GM18868 (cell line): ENCODE results near the gene KCNK6.
"Not testable (repeated sequence)": the region's sequence is repeated elsewhere in the genome, so short reads cannot be mapped to it uniquely, and the experiment has no call there.

Experiments used
- ATAC-seq: cut with Tn5 transposase; IDR thresholded peaks from one replicate; pipeline ENCODE4 v1.9.1; 2021; ENCODE audit warnings: mild to moderate bottlenecking, moderate library complexity; ENCODE audit not compliant: unreplicated experiment

KCNK6 gene

DNA sequence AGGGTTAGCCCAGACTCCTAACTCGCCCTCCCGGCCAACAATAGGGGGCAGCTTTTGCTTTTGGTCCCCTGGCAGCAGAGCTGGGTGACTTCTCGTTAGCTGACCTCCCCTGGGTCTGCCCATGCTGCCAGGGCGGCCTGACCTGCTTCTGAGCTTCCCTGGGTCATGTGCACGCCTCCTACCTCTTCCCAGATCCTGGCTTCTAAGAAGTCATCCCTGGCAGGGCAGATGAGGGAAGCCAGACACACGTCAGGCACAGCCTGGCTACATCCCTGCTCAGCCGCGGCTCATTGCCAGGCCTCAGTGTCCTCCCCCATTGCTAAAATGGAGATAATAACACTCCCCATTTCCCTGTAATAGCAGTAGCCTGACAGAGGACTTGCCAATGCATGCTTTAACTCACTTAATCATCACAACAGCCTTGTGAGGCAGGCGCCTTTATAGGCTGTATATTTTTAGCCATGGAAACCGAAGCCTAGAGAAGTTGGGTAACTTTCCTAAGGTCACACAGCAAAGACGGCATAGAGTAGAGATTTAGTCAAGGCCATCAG, 2.1 kb downstream of the KCNK6 start:
- ATAC-seq = no peak

GRCh38 chr19:38323291-38323690, 3.6 kb downstream of the KCNK6 start:
- no peak for ATAC-seq

DNA sequence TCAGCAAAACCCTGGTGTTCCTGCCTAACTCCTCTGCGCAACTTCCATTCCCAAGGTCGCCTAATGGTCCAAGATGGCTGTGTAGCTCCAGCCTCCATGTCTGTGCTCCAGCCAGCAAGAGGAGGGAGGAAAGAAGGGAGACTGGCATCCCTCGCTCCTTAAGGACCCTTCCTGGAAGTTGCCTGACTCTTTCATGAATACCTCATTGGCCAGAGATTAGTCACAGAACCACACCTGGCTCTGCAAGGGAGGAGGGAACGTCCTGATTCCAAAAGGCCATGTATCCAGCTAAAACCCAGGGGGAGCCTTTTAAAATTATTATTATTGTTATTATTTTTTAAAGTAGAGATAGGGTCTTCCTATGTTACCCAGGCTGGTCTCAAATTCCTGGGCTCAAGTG, 4.8 kb downstream of the KCNK6 start:
- no peak for ATAC-seq

DNA sequence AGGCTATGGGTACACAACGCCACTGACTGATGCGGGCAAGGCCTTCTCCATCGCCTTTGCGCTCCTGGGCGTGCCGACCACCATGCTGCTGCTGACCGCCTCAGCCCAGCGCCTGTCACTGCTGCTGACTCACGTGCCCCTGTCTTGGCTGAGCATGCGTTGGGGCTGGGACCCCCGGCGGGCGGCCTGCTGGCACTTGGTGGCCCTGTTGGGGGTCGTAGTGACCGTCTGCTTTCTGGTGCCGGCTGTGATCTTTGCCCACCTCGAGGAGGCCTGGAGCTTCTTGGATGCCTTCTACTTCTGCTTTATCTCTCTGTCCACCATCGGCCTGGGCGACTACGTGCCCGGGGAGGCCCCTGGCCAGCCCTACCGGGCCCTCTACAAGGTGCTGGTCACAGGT, 6.9 kb downstream of the KCNK6 start:
- no peak for ATAC-seq

DNA sequence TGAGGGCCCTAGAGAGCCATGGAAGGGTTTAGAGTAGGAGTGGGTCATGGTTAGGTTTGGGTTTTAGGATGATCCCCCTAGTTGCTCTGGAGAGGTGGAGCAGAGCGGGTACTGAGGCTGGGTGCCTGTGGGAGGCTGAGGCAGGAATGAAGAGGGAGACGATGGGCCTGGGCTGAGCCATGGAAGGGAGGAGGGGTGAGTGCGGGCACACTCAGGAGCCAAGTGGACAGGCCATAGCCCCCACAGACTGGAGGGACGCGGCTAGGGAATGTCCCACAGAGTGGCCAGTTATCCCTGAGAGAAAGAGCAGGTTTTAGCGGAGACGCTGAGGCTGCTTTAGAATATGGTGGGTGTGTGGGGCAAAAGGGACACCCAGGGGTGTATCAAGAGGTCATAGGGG, 10.0 kb downstream of the KCNK6 start:
- no peak for ATAC-seq

GRCh38 chr19:38331728-38332127, 12.1 kb downstream of the KCNK6 start:
- no peak for ATAC-seq

DNA sequence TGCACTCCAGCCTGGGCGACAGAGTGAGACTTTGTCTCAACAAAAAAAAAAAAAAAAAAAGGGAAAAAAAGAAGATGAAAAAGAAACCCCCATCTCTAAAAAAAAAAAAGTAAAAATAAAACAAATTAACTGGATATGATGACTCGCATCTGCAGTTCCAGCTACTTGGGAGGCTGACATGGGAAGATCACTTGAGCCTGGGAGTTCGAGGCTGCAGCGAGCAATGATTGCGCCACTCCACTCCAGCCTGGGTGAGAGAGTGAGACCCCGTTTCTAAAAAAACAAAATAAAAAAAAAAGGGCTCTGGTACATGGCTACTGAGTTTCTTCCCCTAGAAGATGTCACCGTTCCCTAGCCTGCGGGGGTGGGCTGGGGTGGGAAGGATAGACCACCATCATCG, 13.6 kb downstream of the KCNK6 start:
- ATAC-seq = no peak

- ATAC-seq = peak; percentile 68
These were observed 16.4 kb downstream of the KCNK6 start for GRCh38 chr19:38335949-38336637.

DNA sequence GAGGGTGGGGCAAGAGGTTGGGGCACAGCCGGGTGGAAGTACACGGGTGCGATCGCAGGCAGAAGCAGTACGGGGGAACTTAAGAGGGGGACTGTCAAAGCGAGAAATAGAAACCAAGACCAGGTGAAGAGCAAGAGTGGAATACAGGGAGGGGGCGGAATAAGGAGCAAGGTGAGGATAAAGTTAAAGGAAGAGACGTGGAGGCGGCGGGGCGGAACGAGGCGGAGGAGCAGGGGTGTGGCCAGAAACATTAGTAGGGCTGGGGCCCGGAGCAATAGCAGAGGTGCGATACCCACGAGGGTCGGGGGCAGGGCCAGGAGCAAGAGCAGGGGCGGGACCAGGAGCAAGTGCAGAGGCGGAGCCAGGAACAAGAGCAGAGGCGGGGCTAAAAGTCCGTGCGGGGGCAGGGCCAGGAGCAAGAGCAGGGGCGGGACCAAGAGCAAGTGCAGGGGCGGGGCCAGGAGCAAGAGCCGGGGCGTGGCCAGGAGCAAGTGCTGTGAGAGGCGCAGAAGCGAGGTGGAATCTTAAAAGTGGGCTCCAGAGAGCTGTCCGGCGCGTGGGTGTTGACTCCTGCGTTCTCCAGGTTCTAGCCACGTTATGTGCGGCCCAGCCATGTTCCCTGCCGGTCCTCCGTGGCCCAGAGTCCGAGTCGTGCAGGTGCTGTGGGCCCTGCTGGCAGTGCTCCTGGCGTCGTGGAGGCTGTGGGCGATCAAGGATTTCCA, 17.2 kb downstream of the KCNK6 start:
- ATAC-seq = peak; percentile 49

DNA sequence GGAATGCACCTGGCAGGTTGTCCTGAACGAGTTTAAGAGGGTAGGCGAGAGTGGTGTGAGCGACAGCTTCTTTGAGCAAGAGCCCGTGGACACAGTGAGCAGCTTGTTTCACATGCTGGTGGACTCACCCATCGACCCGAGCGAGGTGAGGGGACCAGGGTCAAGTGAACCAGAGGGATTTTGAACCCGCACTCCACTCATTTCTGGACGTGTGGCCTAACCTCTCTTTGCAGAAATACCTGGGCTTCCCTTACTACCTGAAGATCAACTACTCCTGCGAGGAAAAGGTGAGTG, 17.7 kb downstream of the KCNK6 start:
- no peak for ATAC-seq

DNA sequence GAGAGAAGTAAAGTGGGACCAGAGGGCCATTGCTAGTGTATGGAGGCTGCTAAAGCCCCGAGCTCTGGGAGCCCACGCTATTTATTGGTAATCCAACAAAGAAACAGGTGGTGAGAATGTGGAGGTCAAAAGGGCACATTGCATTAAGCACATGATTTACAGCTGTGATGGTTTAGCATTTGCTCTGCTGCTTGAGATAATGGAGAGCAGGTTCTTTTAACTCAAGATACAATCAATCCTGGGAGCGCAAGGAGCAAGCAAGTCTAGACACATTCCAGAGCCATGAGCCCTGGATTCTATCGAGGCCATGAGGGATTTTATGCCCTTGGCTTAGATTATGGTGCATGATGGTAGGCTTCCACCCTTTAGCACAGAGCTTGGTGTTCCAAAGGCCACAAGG, 19.4 kb downstream of the KCNK6 start:
- not testable (repeated sequence) for ATAC-seq

DNA sequence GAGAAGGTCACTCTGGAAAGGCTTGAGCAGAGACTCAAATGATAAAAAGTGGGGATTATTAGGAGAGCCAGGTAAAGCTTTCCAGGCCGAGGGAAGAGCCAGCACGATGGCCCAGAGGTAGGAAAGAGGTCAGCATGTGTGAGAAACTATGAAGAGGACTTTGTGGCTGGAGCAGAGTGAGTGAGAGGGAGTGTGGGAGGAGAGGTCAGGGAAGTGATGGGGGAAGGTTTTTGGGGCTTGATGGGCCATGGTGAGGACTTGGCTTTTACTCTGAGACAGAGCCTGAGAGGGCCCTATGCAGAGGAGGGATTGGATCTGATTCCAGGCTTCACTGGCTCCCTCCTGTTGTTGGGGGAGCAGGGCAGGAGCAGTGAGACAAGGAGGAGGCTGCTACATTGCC, 21.3 kb downstream of the KCNK6 start:
- no peak for ATAC-seq

- ATAC-seq = no peak
These were observed 27.2 kb downstream of the KCNK6 start for GRCh38 chr19:38346837-38347236.

DNA sequence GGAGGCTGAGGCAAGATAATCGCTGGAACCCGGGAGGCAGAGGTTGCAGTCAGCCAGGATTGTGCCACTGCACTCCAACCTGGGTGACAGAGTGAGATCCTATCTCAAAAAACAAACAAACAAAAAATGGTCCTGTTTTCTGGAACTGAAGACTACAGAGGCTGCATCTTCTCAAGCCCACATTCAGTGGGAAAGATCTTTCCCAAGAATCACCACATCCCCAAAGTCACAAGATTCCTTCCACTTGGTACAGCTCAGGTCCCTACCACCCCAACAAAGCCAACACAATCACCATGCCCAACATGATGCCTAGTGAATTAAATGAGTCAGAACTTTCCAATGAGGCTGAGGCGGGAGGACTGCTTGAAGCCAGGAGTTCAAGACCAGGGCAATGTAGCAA, 31.2 kb downstream of the KCNK6 start:
- no peak for ATAC-seq

GRCh38 chr19:38351865-38352395, 32.3 kb downstream of the KCNK6 start:
- ATAC-seq = no peak

GRCh38 chr19:38352611-38353010, 33.0 kb downstream of the KCNK6 start:
- no peak for ATAC-seq

DNA sequence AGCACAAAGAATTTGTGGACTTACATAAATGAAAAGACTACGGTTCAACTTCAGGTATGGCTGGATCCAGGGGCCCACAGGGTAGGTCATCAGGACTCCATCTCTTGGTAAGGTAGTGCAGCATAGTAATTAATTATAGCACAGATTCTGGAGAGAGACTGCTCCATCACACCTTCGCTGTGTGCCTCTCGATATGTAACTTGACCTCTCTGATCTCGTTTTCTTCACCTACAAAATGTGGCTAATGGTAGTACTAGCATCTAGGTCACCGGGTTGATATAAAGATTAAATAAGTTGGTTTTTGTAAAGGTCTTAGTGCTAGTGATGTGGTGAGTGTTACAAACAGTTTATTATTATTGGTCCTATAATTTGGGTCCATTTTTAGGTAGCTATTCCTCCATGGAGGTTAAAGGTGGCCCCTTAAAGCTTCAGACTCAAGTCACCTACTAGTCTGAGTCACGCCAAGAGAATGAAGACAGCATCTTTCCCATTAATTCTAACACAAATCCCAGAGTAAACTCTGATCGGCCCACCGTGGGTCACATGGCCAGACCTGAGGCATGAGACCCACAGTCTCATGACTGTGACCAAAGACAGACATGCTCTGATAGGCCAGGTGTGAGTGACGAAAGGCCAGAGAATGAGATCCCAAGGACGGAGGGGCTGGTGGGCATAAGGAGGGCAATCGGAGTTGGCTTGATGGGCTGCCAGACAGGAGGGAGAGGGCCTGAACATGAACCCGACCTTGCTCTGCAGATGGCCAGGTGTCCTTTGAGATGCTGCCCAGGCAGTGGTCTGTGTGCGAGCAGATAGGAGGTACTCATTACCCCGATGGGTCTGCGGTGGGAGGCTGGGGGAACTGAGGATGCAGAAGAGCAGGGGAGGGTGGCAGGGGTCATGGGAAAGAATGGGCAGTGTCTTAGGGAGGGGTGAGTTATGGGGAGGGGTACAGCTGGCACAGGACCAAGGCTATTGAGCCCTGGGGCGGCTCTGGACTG, 36.4 kb downstream of the KCNK6 start:
- no peak for ATAC-seq

GRCh38 chr19:38358071-38358470, 38.4 kb downstream of the KCNK6 start:
- ATAC-seq = no peak

- no peak for ATAC-seq
These were observed 39.8 kb downstream of the KCNK6 start for GRCh38 chr19:38359242-38360021.

DNA sequence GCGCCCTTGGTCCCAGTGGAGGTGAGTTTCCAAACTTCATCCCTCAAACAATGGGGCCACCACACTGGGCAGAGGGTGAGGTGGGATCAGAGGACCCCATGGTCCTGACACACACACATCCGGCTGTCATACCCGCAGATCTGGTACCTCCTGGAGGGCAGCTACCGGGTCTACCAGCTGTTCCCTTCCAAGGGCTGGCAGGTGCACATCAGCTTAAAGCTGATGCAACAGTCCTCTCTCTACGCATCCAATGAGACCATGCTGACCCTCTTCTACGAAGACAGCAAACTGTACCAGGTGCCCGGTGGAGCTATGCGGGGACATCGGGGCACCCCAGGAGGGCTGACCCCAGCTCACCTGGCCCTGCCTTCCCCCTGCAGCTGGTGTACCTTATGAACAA, 40.7 kb downstream of the KCNK6 start:
- ATAC-seq = no peak
